GDM1 (cell line): ENCODE results near the gene HRC.
"Not testable (repeated sequence)": the region's sequence is repeated elsewhere in the genome, so short reads cannot be mapped to it uniquely, and the experiment has no call there.

Experiments
- DNase-seq: peaks from one replicate; lab custom pipeline; 2025; lab: John Stamatoyannopoulos, UW

The HRC gene

DNA sequence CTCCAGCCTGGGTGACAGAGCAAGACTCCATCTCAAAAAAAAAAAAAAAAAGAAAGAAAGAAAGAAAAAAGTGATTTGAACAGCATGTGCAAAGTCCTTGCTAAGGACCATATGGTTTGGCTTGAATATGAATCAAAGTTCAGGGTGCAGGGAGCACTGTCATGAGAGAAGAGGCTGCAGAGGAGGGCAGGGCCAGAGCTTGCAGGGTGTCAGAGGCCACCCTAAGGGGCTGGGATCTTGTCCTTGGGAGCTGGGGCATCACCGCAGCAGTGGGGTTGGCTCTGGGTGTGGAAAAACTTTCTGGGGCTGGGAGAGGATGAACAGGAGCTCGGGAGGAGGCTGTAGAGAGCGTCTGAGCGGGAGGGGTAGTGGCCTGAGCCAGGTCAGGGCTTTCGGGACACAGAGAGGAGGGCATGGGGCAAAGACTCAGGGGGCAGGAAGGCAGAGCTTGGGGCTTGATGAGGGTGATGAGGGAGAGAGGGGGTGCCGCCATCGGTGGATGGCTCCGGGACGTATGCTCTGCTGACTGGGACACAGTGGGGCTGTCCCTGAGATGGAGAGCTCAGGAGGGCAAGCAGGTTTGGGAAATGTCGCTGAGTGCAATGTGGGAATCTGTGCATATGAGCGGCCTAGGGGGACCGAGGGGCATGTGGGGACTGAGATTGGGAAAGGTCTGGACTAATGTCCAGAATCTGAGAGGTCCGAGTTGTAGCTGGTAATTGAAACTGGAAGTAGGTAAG, 5.4 kb upstream of the HRC start:
- DNase-seq, result no peak

DNA sequence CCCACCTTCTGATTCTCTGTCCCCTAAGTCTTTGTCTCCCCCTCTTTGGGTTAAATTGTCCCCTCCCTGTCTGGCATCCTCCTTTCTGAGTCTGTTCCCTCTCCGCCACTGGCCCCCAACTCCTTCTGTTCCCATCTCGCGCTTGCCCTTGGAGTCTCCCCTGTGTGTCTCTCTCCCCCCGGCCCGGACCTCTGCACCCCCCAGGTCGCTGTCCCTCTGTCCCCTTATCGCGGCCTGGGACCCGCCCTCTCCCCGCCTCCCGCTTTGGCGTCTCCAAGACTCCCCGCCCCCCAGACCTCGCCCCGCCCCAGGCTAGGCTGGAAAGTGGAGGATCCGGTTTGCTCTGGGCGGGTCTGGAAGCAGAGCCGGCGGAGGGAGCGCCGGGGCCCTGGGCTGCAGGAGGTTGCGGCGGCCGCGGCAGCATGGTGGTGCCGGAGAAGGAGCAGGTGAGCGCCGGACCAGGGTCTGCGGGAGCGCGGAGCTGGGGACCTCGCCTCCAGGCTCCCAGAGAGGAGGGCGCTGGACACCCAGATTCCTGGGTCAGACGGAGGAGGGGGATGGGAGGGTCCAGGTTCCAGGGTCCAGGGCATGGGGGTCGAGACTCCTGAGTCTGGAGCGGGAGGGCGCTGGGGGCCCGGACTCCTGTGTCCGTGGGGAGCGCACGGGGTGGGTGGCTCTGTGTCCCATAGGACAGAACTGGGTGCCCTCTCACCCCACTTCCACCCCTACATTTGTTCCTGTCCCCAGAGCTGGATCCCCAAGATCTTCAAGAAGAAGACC, 2.4 kb upstream of the HRC start, which contains the start of gene TRPM4:
Gene TRPM4, plus strand, starts transcription at position 348 of the 780 bp plus-strand sequence. Its CDS starts 75 bp downstream, at position 423.
- peak; percentile 66 for DNase-seq

DNA sequence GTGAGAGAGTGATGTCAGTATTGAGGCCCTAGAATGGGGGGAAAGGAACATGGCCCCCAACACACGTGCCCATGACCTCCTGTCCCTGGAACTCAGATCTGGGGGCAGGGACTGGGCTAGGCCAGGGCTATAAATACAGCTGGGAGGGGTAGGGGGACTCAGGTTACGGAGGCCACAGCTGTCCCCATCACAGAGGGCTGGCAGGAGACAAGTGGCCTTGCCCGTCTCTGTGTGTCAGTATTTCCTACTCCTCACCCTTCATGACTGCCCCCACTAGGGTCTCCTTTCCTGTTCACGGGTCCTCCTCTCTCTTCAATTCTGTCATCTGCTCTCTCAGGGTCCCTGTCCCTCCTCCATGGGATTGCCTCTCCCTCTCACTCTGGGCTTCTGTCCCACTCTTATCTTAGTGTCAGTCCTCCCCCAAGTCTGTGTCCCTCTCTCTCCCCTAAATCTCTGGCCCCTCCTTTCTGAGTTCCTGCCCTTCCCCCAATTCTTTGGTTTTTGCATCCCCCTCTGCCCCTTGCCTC, 687 bp upstream of the HRC start:
- no peak for DNase-seq

DNA sequence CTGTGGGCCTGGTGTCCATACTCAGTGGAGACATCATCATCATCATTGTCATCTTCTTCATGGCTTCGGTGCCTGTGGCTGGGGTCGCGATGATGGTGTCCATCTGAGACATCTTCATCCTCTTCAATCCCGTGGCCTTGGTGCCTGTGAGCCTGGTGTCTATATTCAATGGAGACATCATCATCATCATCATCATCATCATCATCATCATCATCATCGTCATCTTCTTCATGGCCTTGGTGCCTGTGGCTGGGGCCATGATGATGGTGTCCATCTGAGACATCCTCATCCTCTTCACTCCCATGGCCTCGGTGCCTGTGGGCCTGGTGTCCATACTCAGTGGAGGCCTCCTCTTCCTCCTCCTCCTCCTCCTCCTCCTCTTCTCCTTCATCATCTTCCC, 917 bp downstream of the HRC start:
- DNase-seq, result no peak

DNA sequence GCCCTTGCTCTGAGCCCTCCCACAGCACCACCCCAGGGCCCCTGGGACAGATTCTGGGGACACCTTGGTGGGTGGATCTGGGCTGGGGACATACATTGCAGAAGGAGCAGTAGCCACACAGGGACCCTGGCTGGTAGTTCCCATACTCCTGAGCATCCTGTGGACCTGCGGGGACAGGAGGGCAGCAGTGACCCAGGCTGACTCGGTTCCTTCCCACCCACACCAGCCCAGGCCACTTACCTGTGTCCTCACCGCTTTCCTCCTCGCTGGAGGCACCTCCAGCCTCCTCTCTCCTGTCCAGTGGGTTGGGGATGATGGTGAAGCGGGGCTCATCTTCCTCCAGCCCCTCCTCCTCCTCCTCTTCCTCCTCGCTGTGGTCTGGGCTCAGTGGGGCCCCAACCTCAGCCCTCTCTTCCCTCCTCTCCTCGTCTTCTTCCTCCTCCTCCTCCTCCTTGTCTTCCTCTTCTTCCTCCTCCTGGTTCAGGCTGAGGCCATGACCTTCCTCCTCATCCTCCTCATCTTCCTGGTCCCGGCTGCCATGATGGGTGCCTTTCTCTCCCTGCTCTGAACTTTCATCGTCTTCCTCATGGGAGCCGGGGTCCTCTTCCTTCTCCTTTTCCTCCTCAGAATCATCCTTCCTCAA, 1.9 kb downstream of the HRC start:
- DNase-seq, result no peak

DNA sequence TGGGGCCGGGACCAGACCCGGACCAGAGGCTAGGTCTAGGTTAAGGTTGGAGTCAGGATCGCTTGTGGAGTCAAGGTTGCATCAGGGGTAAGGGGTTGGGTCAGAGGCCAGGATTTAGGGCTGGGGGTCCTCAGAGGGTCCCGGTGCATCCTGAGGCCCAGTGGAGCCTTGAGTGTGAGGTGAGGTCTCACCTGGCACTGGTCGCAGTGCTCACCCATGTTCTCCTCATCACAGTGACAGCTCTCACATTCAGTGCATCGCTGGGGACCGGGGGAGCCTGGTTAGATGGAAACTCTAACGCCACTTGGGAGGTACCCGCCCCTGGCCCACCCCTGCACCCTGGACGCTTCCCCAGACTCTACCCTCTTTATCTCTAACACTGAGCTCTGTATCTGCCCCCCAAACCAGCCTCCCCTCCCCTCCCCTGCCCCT, 3.1 kb downstream of the HRC start:
- DNase-seq, result no peak

DNA sequence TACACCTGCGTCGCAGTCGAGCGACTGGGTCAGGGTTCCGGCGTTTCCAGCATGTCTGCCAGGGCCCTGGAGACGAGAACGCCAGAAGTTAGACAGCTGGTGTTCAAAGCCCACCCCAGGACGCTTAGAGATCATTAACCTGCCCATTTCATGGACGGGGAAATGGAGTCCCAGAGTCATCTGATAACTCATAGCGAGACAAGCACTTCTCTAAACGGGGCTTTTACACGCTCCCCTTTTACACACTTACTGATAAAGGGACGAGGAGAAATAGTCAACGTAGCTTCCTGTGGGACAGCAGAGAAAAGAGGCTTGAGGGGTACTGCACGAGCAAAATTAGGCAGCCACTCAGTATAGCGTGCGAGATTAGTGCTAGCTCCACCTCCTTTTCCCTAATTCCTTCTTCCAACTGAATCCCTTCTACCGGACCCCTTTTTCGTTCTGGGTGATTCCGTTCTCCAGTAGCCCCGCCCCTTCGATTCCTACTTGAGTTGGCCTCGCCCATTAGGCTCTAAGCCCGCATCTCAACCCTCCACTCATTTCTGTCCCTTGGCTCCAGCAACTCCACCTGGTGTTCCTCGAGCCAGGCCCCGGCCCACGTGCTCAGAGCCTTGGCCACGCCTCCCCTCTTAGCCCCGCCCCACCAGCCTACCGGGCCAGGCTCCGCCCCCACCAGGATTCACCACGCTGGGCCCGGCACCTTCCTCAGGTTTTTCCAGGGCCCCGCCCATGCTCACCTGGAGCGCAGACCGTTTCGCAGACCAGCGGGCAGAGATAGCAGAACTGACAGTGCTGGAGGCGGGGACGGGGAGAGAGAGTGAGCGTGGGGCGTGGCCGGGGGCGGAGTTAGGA, 3.7 kb downstream of the HRC start:
- DNase-seq, result peak; percentile 24

DNA sequence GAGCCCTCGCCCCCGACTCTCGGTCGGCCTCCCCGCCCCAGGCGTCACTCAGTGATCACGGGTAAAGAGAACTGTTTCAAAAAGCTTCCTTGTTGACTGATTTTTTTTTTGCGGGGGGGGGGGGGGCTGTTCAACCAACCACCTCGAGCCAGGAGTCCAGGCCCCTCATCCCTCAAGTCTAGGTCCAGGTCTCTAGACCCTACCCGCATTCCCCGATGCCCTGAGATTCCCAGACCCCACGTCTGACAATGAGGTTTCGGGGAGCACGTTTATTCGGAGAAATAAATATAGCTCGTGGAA, 4.3 kb downstream of the HRC start:
- DNase-seq, result no peak

DNA sequence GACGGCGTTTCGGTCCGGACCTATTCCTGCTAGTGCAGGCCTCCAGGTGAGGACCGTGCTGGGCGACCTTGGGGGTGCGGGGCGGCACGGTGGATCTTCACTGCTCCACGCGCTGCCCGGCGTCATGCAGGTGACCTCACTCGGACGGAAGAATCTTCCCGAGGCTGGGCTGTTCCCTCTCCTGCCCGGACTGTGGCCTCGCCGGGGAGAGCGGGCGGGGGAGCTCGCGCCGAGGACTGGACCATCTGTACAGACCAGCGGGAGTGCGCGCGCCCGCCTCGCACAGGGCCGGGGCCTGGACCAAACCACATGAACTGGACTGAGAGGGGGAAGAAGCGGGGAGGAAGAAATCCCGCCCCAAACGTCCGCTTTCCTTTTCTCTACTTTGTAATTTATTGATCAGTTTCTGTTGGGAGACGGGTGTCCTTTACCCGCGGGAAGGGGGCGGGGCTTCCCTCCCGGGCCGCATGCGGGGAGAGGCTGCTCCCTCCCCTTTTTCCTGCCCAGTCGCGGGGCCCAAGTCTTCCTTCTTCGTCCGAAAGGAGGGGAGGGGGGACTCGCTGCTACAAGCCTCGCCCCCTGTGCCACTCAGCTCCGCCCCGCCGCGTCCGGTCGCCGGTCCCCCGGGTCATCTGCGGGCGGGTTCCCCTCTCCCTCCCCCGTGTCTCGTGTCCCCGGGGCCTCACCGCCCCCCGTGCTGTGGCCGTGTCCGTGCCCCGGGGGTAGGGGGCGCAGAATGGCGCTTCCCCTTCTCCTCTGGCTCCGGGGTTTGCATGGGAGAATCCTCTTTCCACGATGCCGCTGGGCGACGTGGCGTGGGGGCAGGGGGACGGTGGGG, 4.9 kb downstream of the HRC start:
- DNase-seq, result peak; percentile 79

DNA sequence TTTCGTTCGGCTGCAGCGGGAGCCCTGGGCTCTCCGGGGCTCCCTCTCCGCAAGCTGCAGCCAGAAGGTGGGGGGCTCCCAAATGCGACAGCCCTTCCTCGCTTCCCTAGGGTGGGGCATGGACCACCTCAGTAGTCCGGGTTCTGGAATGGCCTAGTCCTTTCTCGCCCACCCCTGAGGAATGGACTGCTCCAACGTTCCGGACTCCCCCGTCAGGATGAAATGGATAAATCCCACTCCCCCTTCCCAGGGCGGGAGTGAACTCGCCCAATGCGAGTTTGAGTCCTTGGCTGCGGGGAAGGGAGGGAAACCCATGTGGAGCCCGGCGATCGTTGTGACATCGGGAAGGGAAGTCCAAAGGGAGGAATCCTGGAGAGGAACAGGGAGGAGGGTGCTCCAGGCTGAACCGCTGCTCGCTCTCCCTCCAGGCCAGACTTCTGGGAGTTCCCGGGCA, 5.5 kb downstream of the HRC start:
- DNase-seq, result peak; percentile 43

DNA sequence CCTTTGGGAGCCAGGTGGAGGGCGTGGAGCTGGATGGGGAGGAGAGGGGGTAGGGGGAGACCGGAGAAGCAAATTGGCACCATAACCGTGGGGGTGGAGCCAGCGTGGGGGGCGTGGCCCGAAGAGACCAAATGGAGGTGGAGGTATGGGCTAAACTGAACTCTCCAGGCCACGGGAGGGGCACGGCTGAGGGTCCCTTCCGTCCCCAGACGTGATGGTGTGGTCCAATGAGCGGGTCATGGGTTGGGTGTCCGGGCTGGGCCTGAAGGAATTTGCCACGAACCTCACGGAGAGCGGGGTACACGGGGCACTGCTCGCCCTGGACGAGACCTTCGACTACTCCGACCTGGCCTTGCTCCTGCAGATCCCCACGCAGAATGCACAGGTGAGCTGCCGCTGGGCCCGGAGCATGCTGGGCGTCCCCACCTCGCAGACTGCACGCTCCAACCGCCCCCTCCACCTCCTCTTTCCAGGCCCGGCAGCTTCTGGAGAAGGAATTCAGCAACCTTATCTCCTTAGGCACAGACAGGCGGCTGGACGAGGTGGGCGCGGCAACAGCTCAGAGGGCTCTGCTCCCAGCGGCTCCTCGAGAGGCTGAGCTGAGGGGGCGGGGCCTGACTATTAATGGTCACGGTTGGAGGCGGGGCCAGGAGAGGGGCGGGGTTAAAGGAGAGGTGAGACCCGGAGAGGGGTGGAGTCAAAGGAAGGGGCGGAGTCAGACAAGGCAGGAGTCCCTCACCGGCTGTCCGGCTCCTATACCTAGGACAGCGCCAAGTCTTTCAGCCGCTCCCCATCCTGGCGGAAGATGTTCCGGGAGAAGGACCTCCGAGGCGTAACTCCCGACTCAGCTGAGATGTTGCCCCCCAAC, 6.2 kb downstream of the HRC start:
- DNase-seq, result peak; percentile 87

DNA sequence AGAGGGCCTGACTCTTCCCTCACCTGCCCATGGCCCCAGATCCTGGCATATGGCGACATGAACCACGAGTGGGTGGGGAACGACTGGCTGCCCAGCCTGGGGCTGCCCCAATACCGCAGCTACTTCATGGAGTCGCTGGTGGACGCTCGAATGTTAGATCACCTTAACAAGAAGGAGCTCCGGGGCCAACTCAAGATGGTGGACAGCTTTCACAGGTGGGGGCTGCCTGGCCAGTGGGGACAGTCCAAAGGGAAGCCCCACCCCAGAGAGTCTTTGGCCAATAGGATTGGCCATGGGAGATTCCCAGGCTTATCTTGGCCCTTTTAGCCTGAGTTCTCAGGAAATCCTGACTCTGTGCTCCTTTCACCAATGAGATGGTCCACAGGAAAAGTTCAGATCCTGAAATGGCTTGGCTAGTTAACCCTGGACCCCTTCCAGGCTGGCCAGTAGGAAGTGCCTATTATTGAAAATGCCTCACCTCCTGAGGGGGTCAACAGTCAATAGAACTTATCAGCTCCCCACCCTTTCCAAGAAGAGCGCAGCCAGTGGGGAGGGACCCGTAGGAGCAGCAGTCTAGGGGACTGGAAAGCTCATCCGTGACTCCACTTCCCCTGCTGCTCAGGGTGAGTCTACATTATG, 7.0 kb downstream of the HRC start:
- DNase-seq, result no peak

DNA sequence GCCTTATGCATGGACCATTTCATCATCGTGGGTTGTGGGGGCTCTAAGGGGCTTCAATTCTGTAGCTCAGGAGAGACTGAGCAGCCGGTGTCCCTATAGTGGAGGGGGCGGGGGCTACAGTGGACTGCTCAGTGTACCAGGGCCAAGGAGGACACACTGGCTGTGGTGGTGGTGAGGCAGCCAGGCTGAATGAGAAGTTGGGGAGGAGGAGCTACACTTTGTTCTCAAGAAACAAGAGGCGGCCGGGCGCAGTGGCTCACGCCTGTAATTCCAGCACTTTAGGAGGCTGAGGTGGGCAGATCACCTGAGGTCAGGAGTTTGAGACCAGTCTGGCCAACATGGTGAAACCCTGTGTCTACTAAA, 8.8 kb downstream of the HRC start:
- DNase-seq, result not testable (repeated sequence)

DNA sequence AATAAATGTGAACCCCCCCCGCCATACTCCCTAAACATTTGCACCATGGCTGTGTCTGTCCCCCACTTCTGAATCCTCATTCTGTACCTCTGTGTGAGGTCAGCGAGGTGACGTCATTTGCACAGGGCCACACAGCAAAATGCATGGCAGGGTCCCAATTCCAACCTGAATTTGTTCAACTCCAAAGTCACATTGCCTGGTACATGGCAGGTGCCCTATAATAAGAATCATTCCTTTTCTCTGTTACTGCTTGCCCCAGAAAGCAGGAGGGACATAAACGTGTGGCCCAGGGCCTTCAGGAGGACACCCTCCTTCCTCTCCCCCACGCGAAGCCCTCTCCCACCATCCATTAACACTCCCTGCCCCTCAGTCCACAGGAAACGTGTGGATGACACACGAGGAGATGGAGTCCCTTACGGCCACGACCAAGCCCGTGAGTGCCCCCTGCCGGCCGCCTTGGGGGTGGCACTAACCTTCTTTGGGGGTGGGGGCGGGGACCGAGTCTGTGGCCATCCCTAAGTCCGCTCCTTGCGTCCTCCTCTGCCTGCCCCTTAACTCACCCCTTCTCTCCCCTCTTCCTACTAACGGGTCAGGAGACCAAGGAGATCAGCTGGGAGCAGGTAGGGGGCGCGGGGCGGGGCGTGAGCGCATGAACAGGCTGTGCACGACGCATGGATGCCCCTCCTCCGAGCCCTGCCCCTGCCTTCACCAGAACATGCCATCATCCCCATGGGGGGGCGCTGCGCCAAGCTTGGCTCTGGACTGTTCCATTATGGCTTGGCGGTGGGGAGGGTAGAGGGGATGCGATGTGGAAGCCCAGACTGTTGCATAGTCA, 9.4 kb downstream of the HRC start:
- peak; percentile 76 for DNase-seq

DNA sequence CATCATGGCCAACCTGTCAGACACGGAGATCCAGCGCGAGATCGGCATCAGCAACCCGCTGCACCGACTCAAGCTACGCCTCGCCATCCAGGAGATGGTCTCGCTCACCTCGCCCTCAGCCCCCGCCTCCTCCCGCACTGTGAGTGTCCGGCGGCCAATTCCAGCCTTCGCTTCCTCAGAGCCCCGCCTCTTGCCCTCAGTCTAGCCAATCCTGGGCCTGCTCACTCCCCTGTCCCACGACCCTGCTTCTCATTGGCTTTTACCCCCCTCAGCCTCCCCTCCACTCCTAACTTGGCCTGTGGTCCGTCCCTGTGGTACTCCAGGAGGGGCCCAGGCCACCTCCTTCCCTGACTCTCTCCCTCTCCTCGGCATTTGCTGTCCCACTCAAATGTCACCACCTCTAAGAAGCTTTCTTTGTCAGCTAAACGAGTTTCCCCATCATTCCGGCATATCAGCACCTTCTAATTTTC, 12.3 kb downstream of the HRC start:
- peak; percentile 84 for DNase-seq

DNA sequence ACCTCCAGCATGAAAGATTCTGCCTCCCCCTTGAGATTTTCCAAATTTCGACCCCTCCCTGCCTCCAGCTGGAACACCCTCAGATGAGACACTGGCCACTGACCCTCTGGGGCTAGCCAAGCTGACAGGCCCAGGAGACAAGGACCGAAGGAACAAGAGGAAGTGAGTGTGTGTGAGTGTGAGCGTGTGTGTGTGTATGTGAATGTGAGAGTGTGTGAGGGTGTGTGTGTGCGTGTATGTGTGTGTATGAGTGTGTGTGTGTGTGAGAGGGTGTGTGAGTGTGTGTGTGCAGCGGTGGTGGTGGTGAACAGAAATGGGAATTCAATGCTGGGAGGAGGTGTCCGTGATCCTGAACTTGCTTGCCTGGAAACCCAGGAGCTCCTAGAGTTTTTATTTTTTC, 13.8 kb downstream of the HRC start:
- no peak for DNase-seq

DNA sequence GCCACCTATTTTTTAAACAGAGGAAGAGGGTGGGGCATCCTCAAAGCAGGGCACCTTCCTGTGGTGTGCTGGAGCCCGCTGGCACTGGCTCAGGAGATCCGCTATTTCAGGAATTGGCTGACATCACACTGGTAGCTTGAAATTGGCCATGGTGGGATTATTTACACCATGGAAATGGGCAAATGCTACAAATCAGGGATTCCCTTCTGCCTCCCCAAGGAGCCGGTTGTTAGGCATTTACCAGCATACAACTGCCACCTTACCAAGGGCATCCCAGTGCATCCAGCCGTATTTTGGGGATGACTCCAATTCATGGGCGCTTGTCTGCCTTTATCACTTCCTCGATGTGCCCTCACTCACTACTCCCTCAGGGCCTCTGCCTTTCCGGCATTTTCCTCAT, 14.2 kb downstream of the HRC start:
- no peak for DNase-seq

DNA sequence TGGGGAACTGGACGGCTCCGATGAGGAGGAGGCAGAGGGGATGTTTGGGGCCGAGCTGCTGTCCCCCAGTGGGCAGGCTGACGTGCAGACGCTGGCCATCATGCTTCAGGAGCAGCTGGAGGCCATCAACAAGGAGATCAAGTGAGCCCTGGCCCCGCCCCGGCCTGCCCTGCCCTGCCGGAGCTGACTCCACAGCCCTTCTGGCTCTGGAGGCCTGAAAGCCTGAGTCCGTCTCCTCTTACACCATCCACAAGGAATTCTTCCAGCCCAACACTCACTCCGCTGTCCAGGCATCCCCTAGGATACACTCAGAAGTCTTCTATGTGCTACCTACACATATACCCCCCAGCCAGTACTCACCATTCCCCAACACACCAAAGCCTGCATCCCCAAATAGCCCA, 18.4 kb downstream of the HRC start:
- DNase-seq, result no peak
